AG10803 (cell line): ENCODE measurements around the gene COL21A1.

ENCODE experiments used
- DNase-seq: peaks from one replicate; pipeline ENCODE4 v3.0.0; 2010; ENCODE audit warnings: low read depth
- H3K4me3 ChIP-seq: 2 replicates; pipeline ENCODE4 v1.5.1; 2011; ENCODE audit warnings: mild to moderate bottlenecking, low read length, control low read depth
- CTCF ChIP-seq: conservative IDR thresholded peaks from 2 replicates; pipeline ENCODE4 v1.5.1; 2011; ENCODE audit warnings: mild to moderate bottlenecking, low read length, control low read depth, inconsistent platforms

Gene COL21A1

GRCh38 chr6:56245903-56246351, 1.5 kb downstream of the COL21A1 start:
- no peak overlapping the region for H3K4me3 ChIP-seq
- DNase-seq, result peak; percentile 65
- TF ChIP-seq CTCF, result no peak

- DNase-seq, result no peak
- no peak overlapping the region for H3K4me3 ChIP-seq
- TF ChIP-seq CTCF, result no peak
Measured at GRCh38 chr6:56244528-56245253, 2.7 kb downstream of the COL21A1 start.

GRCh38 chr6:56244089-56244488, 3.3 kb downstream of the COL21A1 start:
- TF ChIP-seq CTCF, result no peak
- no peak overlapping the region for H3K4me3 ChIP-seq
- no peak for DNase-seq

GRCh38 chr6:56243518-56244070, 3.8 kb downstream of the COL21A1 start:
- TF ChIP-seq CTCF, result no peak
- no peak overlapping the region for H3K4me3 ChIP-seq
- no peak for DNase-seq

- H3K4me3 ChIP-seq, result no peak overlapping the region
- no peak for DNase-seq
- TF ChIP-seq CTCF, result no peak
Measured at GRCh38 chr6:56242346-56242745, 5.0 kb downstream of the COL21A1 start.

- TF ChIP-seq CTCF, result no peak
- no peak overlapping the region for H3K4me3 ChIP-seq
- DNase-seq, result no peak
Measured at GRCh38 chr6:56241124-56241802, 6.1 kb downstream of the COL21A1 start.

- TF ChIP-seq CTCF, result no peak
- DNase-seq, result no peak
Measured at GRCh38 chr6:56238352-56238751, 9.0 kb downstream of the COL21A1 start.

More at GRCh38 chr6:56238352-56238751, 9.0 kb downstream of the COL21A1 start:
- H3K4me3 ChIP-seq, result no peak overlapping the region
